Osteoblast (primary cell): ENCODE measurements around the gene SLAIN2. TPM values are rescaled to one million over a fixed set of nuclear protein-coding genes. Genes with fewer than 3 reads are reported as not detected.

Experiments used
- DNase-seq: peaks from one replicate; pipeline ENCODE4 v3.0.0; 2011; ENCODE audit warnings: low spot score, mixed read lengths; ENCODE audit not compliant: insufficient read length; ENCODE audit errors: missing footprints
- H2AFZ ChIP-seq: 2 replicates; pipeline ENCODE4 v1.6.0; 2011; ENCODE audit warnings: mild to moderate bottlenecking, low read length
- H3K27ac ChIP-seq: 2 replicates; pipeline ENCODE4 v1.5.1; 2011; ENCODE audit warnings: mild to moderate bottlenecking, low read depth, low read length, moderate library complexity
- H3K27me3 ChIP-seq: 2 replicates; pipeline ENCODE4 v1.6.0; 2012; ENCODE audit warnings: mild to moderate bottlenecking, control low read depth, inconsistent platforms, low read length, moderate library complexity; ENCODE audit not compliant: insufficient read depth
- H3K36me3 ChIP-seq: 2 replicates; pipeline ENCODE4 v1.5.1; 2011; ENCODE audit warnings: mild to moderate bottlenecking, low read length, control low read depth, moderate library complexity; ENCODE audit not compliant: insufficient read depth
- H3K4me1 ChIP-seq: 2 replicates; pipeline ENCODE4 v1.5.1; 2011; ENCODE audit warnings: mild to moderate bottlenecking, low read length, control low read depth, moderate library complexity; ENCODE audit not compliant: insufficient read depth
- H3K4me2 ChIP-seq: 2 replicates; pipeline ENCODE4 v1.6.0; 2011; ENCODE audit warnings: mild to moderate bottlenecking, low read length; ENCODE audit not compliant: insufficient read depth
- H3K4me3 ChIP-seq: fragments of 200-600 bp; sonication (generic); 3 replicates; pipeline ENCODE4 v1.5.1; 2012; ENCODE audit warnings: mild to moderate bottlenecking, low read length, inconsistent platforms; ENCODE audit not compliant: insufficient read depth
- H3K79me2 ChIP-seq: 2 replicates; pipeline ENCODE4 v1.6.0; 2012; ENCODE audit warnings: mild to moderate bottlenecking, low read length, control low read depth, inconsistent platforms; ENCODE audit not compliant: insufficient read depth
- H3K9me3 ChIP-seq: 2 replicates; pipeline ENCODE4 v1.5.1; 2011; ENCODE audit warnings: low read depth, low read length, control low read depth
- H4K20me1 ChIP-seq: 2 replicates; pipeline ENCODE4 v1.6.0; 2012; ENCODE audit warnings: mild to moderate bottlenecking, low read length, control low read depth; ENCODE audit not compliant: insufficient read depth
- CTCF ChIP-seq: IDR thresholded peaks from 2 replicates; pipeline ENCODE4 v1.5.1; 2011; ENCODE audit warnings: mild to moderate bottlenecking, low read depth, low read length, moderate library complexity; ENCODE audit errors: extremely low read depth
- total RNA-seq: library from RNA; depleted of rRNA; stranded (reverse); fragments of >200 nt; gene quantifications from 2 replicates; pipeline ENCODE4 v1.2.3, GENCODE V29; 2012

The SLAIN2 gene
- total RNA-seq, 1 donor = 64.1 TPM

DNA sequence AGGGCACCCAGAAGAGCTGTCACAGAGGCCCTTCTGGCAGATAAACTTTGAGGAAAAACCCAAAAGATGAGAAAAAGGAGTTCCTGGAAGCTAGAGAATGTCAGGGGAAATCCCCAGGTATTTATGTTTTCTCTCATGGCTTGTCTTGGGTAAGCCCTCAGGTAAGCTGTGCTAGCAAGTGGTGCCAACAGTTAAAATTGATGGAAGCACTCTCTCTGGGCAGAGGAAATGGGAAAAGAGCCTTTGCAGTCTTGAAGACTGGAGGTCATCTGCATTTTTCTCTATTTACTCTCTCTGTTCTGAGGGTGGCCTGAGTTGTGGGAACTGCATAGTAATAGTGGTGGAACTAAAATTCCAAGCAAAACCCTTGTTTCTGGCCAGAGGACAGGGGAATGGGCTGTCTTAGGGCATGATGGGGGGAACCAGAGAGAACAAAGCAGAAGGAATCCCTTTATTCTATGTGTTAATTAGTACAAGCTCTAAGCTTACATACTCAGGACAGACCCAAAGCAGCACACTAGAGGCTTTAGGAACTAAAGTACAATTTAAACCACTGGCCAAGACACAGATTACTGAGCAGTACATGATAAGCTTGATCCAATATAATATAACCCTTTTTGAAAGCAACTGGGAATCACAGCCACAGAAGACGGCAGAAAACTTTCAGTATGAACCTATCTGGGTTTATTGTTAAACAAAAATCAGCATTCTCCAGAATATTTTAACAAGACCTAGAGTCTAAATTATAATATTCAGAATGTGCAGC, 88.6 kb downstream of the SLAIN2 start:
- H3K4me1 ChIP-seq = no peaks in the 10 kb centered on the region
- peaks cover 3% of the 10 kb centered on the region for H4K20me1 ChIP-seq
- DNase-seq = no peak
- TF ChIP-seq CTCF = no peak
- H3K79me2 ChIP-seq = no peaks in the 10 kb centered on the region
- no peak overlapping the region for H3K4me2 ChIP-seq
- no peak overlapping the region for H3K27ac ChIP-seq
- no peaks in the 10 kb centered on the region for H3K27me3 ChIP-seq
- no peaks in the 10 kb centered on the region for H3K9me3 ChIP-seq
- no peak overlapping the region for H2AFZ ChIP-seq
- no peaks in the 10 kb centered on the region for H3K36me3 ChIP-seq
- H3K4me3 ChIP-seq = no peak overlapping the region

GRCh38 chr4:48431401-48431800, 90.1 kb downstream of the SLAIN2 start:
- TF ChIP-seq CTCF = no peak
- Histone ChIP-seq H3K4me2 (no peak overlapping the region), H3K27me3 (no peaks in the 10 kb centered on the region), H3K9me3 (no peaks in the 10 kb centered on the region), H3K36me3 (no peaks in the 10 kb centered on the region), H3K27ac (no peak overlapping the region), H3K4me1 (no peaks in the 10 kb centered on the region), H2AFZ (no peak overlapping the region), H3K79me2 (no peaks in the 10 kb centered on the region), H3K4me3 (no peak overlapping the region), H4K20me1 (peaks cover 3% of the 10 kb centered on the region)
- no peak for DNase-seq

- no peak for DNase-seq
- Histone ChIP-seq H3K4me3 (no peak overlapping the region), H4K20me1 (peaks cover 3% of the 10 kb centered on the region), H2AFZ (no peak overlapping the region), H3K27me3 (no peaks in the 10 kb centered on the region), H3K4me1 (no peaks in the 10 kb centered on the region), H3K79me2 (no peaks in the 10 kb centered on the region), H3K9me3 (no peaks in the 10 kb centered on the region), H3K27ac (no peak overlapping the region), H3K4me2 (no peak overlapping the region), H3K36me3 (no peaks in the 10 kb centered on the region)
- TF ChIP-seq CTCF = no peak
These were observed 90.7 kb downstream of the SLAIN2 start for GRCh38 chr4:48432017-48432416.

GRCh38 chr4:48436318-48436717, 95.0 kb downstream of the SLAIN2 start:
- H3K4me1 ChIP-seq = no peaks in the 10 kb centered on the region
- H3K36me3 ChIP-seq = no peaks in the 10 kb centered on the region
- TF ChIP-seq CTCF = no peak
- H3K79me2 ChIP-seq = no peaks in the 10 kb centered on the region
- no peak overlapping the region for H3K4me2 ChIP-seq
- no peaks in the 10 kb centered on the region for H3K9me3 ChIP-seq
- H3K27me3 ChIP-seq = peaks cover 2% of the 10 kb centered on the region
- H3K4me3 ChIP-seq = no peak overlapping the region
- H2AFZ ChIP-seq = no peak overlapping the region
- no peak for DNase-seq
- H3K27ac ChIP-seq = no peak overlapping the region
- no peaks in the 10 kb centered on the region for H4K20me1 ChIP-seq
